IPS-18a (cell line): ENCODE results near the gene ATXN10.
"Not testable (repeated sequence)": the region's sequence is repeated elsewhere in the genome, so short reads cannot be mapped to it uniquely, and the experiment has no call there.

Experiments
- H3K27ac ChIP-seq: one replicate; pipeline ENCODE4 v1.5.1; 2013; ENCODE audit warnings: low read length
- H3K27me3 ChIP-seq: one replicate; pipeline ENCODE4 v1.6.1; 2013; ENCODE audit warnings: mild to moderate bottlenecking, low read length; ENCODE audit not compliant: control insufficient read depth, insufficient read depth
- H3K36me3 ChIP-seq: one replicate; pipeline ENCODE4 v1.6.1; 2013; ENCODE audit warnings: low read depth, low read length; ENCODE audit not compliant: control insufficient read depth
- H3K4me1 ChIP-seq: one replicate; pipeline ENCODE4 v1.6.1; 2013; ENCODE audit warnings: low read depth, low read length; ENCODE audit not compliant: control insufficient read depth
- H3K4me3 ChIP-seq: one replicate; pipeline ENCODE4 v1.5.1; 2013; ENCODE audit warnings: low read length
- H3K9ac ChIP-seq: one replicate; pipeline ENCODE4 v1.6.1; 2013; ENCODE audit warnings: mild to moderate bottlenecking, low read length, moderate library complexity
- H3K9me3 ChIP-seq: one replicate; pipeline ENCODE4 v1.6.1; 2013; ENCODE audit warnings: low read depth, low read length; ENCODE audit not compliant: control insufficient read depth

ATXN10 gene

GRCh38 chr22:45783021-45783420 is 111.4 kb downstream of the ATXN10 start:
- peaks cover 5% of the 10 kb centered on the region for H3K4me1 ChIP-seq
- H3K36me3 ChIP-seq, result no peaks in the 10 kb centered on the region
- H3K27me3 ChIP-seq, result no peaks in the 10 kb centered on the region
- H3K4me3 ChIP-seq, result no peak overlapping the region
- H3K9me3 ChIP-seq, result no peaks in the 10 kb centered on the region
- H3K9ac ChIP-seq, result no peak overlapping the region
- H3K27ac ChIP-seq, result no peak overlapping the region

- H3K9ac ChIP-seq, result no peak overlapping the region
- no peak overlapping the region for H3K4me3 ChIP-seq
- H3K27ac ChIP-seq, result no peak overlapping the region
- no peaks in the 10 kb centered on the region for H3K27me3 ChIP-seq
- H3K9me3 ChIP-seq, result no peaks in the 10 kb centered on the region
- peaks cover 5% of the 10 kb centered on the region for H3K4me1 ChIP-seq
- H3K36me3 ChIP-seq, result no peaks in the 10 kb centered on the region
Measured at GRCh38 chr22:45783690-45784089, 112.1 kb downstream of the ATXN10 start.

GRCh38 chr22:45784357-45785277 is 113.0 kb downstream of the ATXN10 start:
- Histone ChIP-seq H3K4me3 (no peak overlapping the region), H3K9me3 (no peaks in the 10 kb centered on the region), H3K27me3 (no peaks in the 10 kb centered on the region), H3K36me3 (no peaks in the 10 kb centered on the region), H3K27ac (no peak overlapping the region), H3K9ac (no peak overlapping the region), H3K4me1 (peaks cover 5% of the 10 kb centered on the region)

- Histone ChIP-seq H3K9ac (no peak overlapping the region), H3K4me3 (no peak overlapping the region), H3K27ac (no peak overlapping the region), H3K4me1 (peaks cover 5% of the 10 kb centered on the region), H3K9me3 (no peaks in the 10 kb centered on the region), H3K27me3 (no peaks in the 10 kb centered on the region), H3K36me3 (no peaks in the 10 kb centered on the region)
Measured at GRCh38 chr22:45785458-45785857, 113.8 kb downstream of the ATXN10 start.

- Histone ChIP-seq H3K27ac (no peak overlapping the region), H3K9me3 (no peaks in the 10 kb centered on the region), H3K4me1 (peaks cover 5% of the 10 kb centered on the region), H3K27me3 (no peaks in the 10 kb centered on the region), H3K36me3 (no peaks in the 10 kb centered on the region), H3K4me3 (no peak overlapping the region), H3K9ac (no peak overlapping the region)
Measured at GRCh38 chr22:45786726-45787125, 115.1 kb downstream of the ATXN10 start.

GRCh38 chr22:45787759-45788158 is 116.1 kb downstream of the ATXN10 start:
- H3K27ac ChIP-seq, result no peak overlapping the region
- H3K36me3 ChIP-seq, result no peaks in the 10 kb centered on the region
- peaks cover 5% of the 10 kb centered on the region for H3K4me1 ChIP-seq
- no peaks in the 10 kb centered on the region for H3K27me3 ChIP-seq
- H3K9ac ChIP-seq, result no peak overlapping the region
- H3K4me3 ChIP-seq, result no peak overlapping the region
- H3K9me3 ChIP-seq, result no peaks in the 10 kb centered on the region

GRCh38 chr22:45788522-45788921 is 116.9 kb downstream of the ATXN10 start:
- Histone ChIP-seq H3K36me3 (no peaks in the 10 kb centered on the region), H3K9ac (no peak overlapping the region), H3K9me3 (no peaks in the 10 kb centered on the region), H3K4me1 (peaks cover 5% of the 10 kb centered on the region), H3K4me3 (no peak overlapping the region), H3K27ac (no peak overlapping the region), H3K27me3 (no peaks in the 10 kb centered on the region)

- Histone ChIP-seq H3K27me3 (no peaks in the 10 kb centered on the region), H3K4me1 (peaks cover 5% of the 10 kb centered on the region), H3K9ac (no peak overlapping the region), H3K36me3 (no peaks in the 10 kb centered on the region), H3K4me3 (no peak overlapping the region), H3K27ac (no peak overlapping the region), H3K9me3 (peaks cover 13% of the 10 kb centered on the region)
Measured at GRCh38 chr22:45790401-45790800, 118.8 kb downstream of the ATXN10 start.

GRCh38 chr22:45793161-45793560 is 121.5 kb downstream of the ATXN10 start:
- no peak overlapping the region for H3K9ac ChIP-seq
- H3K4me1 ChIP-seq, result no peaks in the 10 kb centered on the region
- no peaks in the 10 kb centered on the region for H3K27me3 ChIP-seq
- H3K9me3 ChIP-seq, result peaks cover 24% of the 10 kb centered on the region
- peaks cover 13% of the 10 kb centered on the region for H3K36me3 ChIP-seq
- H3K27ac ChIP-seq, result no peak overlapping the region
- H3K4me3 ChIP-seq, result no peak overlapping the region

GRCh38 chr22:45793892-45794291 is 122.3 kb downstream of the ATXN10 start:
- Histone ChIP-seq H3K4me3 (no peak overlapping the region), H3K27ac (no peak overlapping the region), H3K4me1 (no peaks in the 10 kb centered on the region), H3K36me3 (peaks cover 13% of the 10 kb centered on the region), H3K9me3 (peaks cover 24% of the 10 kb centered on the region), H3K27me3 (no peaks in the 10 kb centered on the region), H3K9ac (no peak overlapping the region)

GRCh38 chr22:45796009-45796408 is 124.4 kb downstream of the ATXN10 start:
- not testable (repeated sequence) for H3K9ac ChIP-seq, H3K27ac ChIP-seq, H3K27me3 ChIP-seq, H3K4me1 ChIP-seq, H3K4me3 ChIP-seq
- H3K36me3 ChIP-seq, result peaks cover 13% of the 10 kb centered on the region
- peaks cover 24% of the 10 kb centered on the region for H3K9me3 ChIP-seq

- Histone ChIP-seq H3K36me3 (peaks cover 13% of the 10 kb centered on the region), H3K9ac (no peak overlapping the region), H3K27me3 (no peaks in the 10 kb centered on the region), H3K27ac (no peak overlapping the region), H3K9me3 (peaks cover 18% of the 10 kb centered on the region), H3K4me1 (no peaks in the 10 kb centered on the region), H3K4me3 (no peak overlapping the region)
Measured at GRCh38 chr22:45799291-45799690, 127.7 kb downstream of the ATXN10 start.
